Uterus (tissue), 4 donors: ENCODE measurements around the gene PLCL1. TPM values are rescaled to one million over a fixed set of nuclear protein-coding genes. Genes with fewer than 3 reads are reported as not detected.

Source experiments
- DNase-seq, 2 donors: peaks; one replicate each; pipeline ENCODE4 v3.0.0-alpha.2; 2019 to 2020
- H3K27ac ChIP-seq, 2 donors: fragments of 200-600 bp; sonication (generic); 1 replicate in 1 of 2; 2 replicates in 1 of 2; pipeline ENCODE4 v1.5.1; 2016 to 2018
- H3K27me3 ChIP-seq, 2 donors: fragments of 200-600 bp; sonication (generic); one replicate each; pipeline ENCODE4 v1.5.1; 2018 to 2019; ENCODE audit warnings: control low read depth in 1 of 2
- H3K36me3 ChIP-seq, 2 donors: fragments of 200-600 bp; sonication (generic); one replicate each; pipeline ENCODE4 v1.5.1; 2019; ENCODE audit warnings: control low read depth in 1 of 2
- H3K4me1 ChIP-seq, 2 donors: fragments of 200-600 bp; sonication (generic); one replicate each; pipeline ENCODE4 v1.5.1; 2018 to 2019; ENCODE audit warnings: control low read depth in 1 of 2
- H3K4me3 ChIP-seq, 2 donors: fragments of 200-600 bp; sonication (generic); 1 replicate in 1 of 2; 2 replicates in 1 of 2; pipeline ENCODE4 v1.5.1; 2018 to 2019; ENCODE audit warnings: mild to moderate bottlenecking in 1 of 2
- H3K9me3 ChIP-seq, 2 donors: fragments of 200-600 bp; sonication (generic); one replicate each; pipeline ENCODE4 v1.5.1; 2019; ENCODE audit warnings: control low read depth in 1 of 2
- POLR2A ChIP-seq, 2 donors: fragments of 450-650 bp; IDR thresholded peaks; one replicate each; pipeline ENCODE4 v1.6.1; 2016; ENCODE audit warnings: antibody characterized with exemption in 2 of 2, mild to moderate bottlenecking in 1 of 2, moderate library complexity in 1 of 2
- intact Hi-C: fragments of 100-400 bp; cut with DNase I; formaldehyde crosslinking; loops from one replicate; pipeline ENCODE4 v1.15.1; 2023; ENCODE audit warnings: low total_unique reads
- total RNA-seq, 4 donors: library from RNA; depleted of rRNA in 3 of 4; stranded (reverse); fragments of >200 nt in 3 of 4; gene quantifications; one replicate each; pipeline versions ENCODE4 v1.1.0 to v1.2.4, GENCODE V29; 2014 to 2023
- TF ChIP-seq, protein P1 (sequence below), 4 experiments: fragments of 200-600 bp in 2 of 4; fragments of 450-650 bp in 2 of 4; sonication (generic) in 2 of 4; IDR thresholded peaks; one replicate each; pipeline ENCODE4 v1.5.1; 2016 to 2019; ENCODE audit warnings: antibody characterized with exemption in 4 of 4, mild to moderate bottlenecking in 2 of 4, moderate library complexity in 1 of 4
- donor health status: DM: yes; HTN: yes; CAD: no.

The PLCL1 gene
- total RNA-seq, 4 donors from 2014 or later: 7.3 to 32.5 (median 15.0) TPM

DNA sequence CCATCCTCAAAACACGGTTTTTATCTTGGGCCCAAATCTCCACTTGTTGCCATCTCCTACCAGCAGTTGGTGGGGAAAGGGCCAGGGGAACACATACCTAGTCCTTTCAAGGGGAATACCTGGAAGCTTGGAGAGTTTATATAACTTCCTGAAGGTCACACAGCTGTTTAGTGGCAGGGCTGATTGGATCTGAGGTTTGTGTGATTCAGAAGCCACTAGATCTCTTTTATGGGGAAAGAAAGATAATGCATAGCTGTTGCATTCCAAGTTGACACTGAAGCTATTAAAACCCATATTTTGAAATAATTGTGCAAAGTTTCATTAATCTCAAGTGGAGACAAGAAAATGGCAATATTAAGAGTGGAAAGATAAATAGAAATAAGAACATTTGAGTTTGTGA, 134.2 kb downstream of the PLCL1 start:
- TF ChIP-seq, protein P1, sequence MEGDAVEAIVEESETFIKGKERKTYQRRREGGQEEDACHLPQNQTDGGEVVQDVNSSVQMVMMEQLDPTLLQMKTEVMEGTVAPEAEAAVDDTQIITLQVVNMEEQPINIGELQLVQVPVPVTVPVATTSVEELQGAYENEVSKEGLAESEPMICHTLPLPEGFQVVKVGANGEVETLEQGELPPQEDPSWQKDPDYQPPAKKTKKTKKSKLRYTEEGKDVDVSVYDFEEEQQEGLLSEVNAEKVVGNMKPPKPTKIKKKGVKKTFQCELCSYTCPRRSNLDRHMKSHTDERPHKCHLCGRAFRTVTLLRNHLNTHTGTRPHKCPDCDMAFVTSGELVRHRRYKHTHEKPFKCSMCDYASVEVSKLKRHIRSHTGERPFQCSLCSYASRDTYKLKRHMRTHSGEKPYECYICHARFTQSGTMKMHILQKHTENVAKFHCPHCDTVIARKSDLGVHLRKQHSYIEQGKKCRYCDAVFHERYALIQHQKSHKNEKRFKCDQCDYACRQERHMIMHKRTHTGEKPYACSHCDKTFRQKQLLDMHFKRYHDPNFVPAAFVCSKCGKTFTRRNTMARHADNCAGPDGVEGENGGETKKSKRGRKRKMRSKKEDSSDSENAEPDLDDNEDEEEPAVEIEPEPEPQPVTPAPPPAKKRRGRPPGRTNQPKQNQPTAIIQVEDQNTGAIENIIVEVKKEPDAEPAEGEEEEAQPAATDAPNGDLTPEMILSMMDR (IDR thresholded peaks at IDR 0.05): no peak
- no peak for TF ChIP-seq POLR2A (IDR thresholded peaks at IDR 0.05)
- Histone ChIP-seq H3K27me3 (no peaks in the 10 kb centered on the region), H3K4me1 (no peaks in the 10 kb centered on the region), H3K36me3 (no peaks in the 10 kb centered on the region), H3K4me3 (no peak overlapping the region), H3K9me3 (no peaks in the 10 kb centered on the region), H3K27ac (no peak overlapping the region)
- intact Hi-C loops: no loop called here
- DNase-seq: no peak

DNA sequence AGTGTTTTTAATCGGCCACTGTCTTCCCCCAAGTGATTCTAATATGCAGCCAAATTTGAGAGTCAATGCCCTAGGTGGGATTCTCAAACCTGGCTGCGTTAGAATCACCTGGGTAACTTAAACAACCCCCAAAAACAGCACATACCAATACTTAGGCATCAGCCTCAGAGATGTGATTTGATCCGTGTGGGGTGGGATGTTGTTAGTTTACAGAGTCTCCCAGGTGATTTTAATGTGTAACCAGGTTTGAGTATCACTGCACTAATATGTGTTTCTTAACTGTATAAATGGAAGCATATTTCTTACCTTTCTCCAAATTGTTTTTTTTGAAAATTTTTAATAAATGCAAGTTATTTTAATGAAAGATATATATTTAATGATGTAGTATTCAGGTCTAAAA, 135.4 kb downstream of the PLCL1 start:
- H3K4me1 ChIP-seq: no peaks in the 10 kb centered on the region
- intact Hi-C loops: no loop called here
- DNase-seq: no peak
- H3K36me3 ChIP-seq: no peaks in the 10 kb centered on the region
- no peaks in the 10 kb centered on the region for H3K27me3 ChIP-seq
- TF ChIP-seq POLR2A (IDR thresholded peaks at IDR 0.05): no peak
- TF ChIP-seq, protein P1 (IDR thresholded peaks at IDR 0.05): no peak
- H3K9me3 ChIP-seq: no peaks in the 10 kb centered on the region
- H3K27ac ChIP-seq: no peak overlapping the region
- no peak overlapping the region for H3K4me3 ChIP-seq

DNA sequence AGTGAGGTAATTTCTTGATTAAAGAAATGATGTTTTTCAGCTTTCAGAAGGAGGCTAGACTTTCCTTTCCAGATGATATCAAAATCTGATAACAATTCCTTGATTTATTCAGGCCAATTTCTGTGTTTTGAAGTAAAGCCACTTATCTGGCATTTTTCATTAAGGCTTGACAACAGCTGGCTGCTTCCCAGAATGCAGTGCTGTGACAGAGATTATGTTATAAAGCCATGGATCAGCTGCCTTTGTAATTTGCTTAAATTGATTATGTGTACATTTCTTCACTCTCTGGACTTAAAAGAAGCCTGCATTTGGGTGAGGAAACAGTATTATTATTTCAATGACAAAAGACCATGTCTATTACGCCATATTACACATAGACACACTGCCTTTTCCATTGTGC, 136.0 kb downstream of the PLCL1 start:
- TF ChIP-seq, protein P1 (IDR thresholded peaks at IDR 0.05): no peak
- no peak for TF ChIP-seq POLR2A (IDR thresholded peaks at IDR 0.05)
- H3K36me3 ChIP-seq: no peaks in the 10 kb centered on the region
- H3K9me3 ChIP-seq: no peaks in the 10 kb centered on the region
- H3K27me3 ChIP-seq: no peaks in the 10 kb centered on the region
- no peaks in the 10 kb centered on the region for H3K4me1 ChIP-seq
- H3K4me3 ChIP-seq: no peak overlapping the region
- DNase-seq: no peak
- H3K27ac ChIP-seq: no peak overlapping the region
- intact Hi-C loops: no loop called here

DNA sequence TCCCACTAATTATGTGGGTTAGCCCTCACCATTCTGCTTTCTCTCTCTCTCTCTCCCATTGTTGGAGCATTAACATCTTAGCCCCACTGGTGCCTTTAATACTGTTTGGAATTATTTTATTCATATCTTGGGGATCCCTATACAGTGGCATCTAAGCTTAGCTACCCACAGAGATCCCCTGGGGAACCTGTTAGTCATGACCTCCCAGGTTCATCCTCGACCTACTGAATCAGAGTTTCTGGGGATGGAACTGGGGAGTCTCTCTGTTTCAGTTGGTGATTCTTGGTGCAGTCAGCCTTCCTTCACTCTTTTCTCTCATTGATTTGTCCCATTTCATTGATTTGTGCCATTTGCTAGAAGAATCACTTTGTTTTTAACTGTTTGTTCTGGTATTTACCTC, 137.3 kb downstream of the PLCL1 start:
- H3K27me3 ChIP-seq: no peaks in the 10 kb centered on the region
- no peak overlapping the region for H3K27ac ChIP-seq
- H3K4me1 ChIP-seq: no peaks in the 10 kb centered on the region
- H3K36me3 ChIP-seq: no peaks in the 10 kb centered on the region
- intact Hi-C loops: no loop called here
- no peaks in the 10 kb centered on the region for H3K9me3 ChIP-seq
- H3K4me3 ChIP-seq: no peak overlapping the region
- DNase-seq: no peak
- TF ChIP-seq POLR2A (IDR thresholded peaks at IDR 0.05): no peak
- TF ChIP-seq, protein P1 (IDR thresholded peaks at IDR 0.05): no peak

DNA sequence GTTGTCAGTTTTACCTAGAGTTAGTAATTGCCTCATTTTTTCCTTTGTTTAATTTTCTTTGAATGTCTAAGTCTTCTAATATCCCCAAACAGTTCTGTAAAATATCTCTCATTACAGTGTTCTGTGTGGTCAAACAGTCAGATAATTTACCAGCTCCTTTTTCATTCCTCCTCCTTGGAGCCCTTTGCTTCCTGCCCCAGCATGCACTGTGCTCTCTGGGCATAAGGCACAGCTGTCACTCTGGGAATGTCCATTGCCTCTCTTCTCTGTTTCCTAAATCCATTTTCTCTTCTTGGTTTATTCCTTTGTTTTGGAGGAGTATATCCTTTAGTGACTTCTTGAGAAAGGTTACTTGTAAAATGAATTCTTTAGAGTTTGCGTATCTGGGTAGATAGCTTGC, 139.3 kb downstream of the PLCL1 start:
- H3K4me1 ChIP-seq: peaks cover 0 to 7% of the 10 kb centered on the region in 2 donors
- DNase-seq: no peak
- H3K36me3 ChIP-seq: no peaks in the 10 kb centered on the region
- TF ChIP-seq, protein P1 (IDR thresholded peaks at IDR 0.05): no peak
- no peak for TF ChIP-seq POLR2A (IDR thresholded peaks at IDR 0.05)
- H3K4me3 ChIP-seq: no peak overlapping the region
- intact Hi-C loops: no loop called here
- no peak overlapping the region for H3K27ac ChIP-seq
- H3K27me3 ChIP-seq: no peaks in the 10 kb centered on the region
- no peaks in the 10 kb centered on the region for H3K9me3 ChIP-seq
